KMS-11 (cell line): Measurements from ENCODE around the gene KLHL42.

Experiments used
- H2AFZ ChIP-seq: fragments of 200-600 bp; sonication (generic); 2 replicates; pipeline ENCODE4 v1.6.1; 2016; ENCODE audit warnings: antibody characterized with exemption, mixed run types, low read depth
- H3K27ac ChIP-seq: fragments of 200-600 bp; sonication (generic); 2 replicates; pipeline ENCODE4 v1.6.1; 2016; ENCODE audit warnings: mild to moderate bottlenecking, mixed run types
- H3K27me3 ChIP-seq: fragments of 200-600 bp; sonication (generic); 2 replicates; pipeline ENCODE4 v1.6.1; 2017; ENCODE audit warnings: mild to moderate bottlenecking, low read depth, mixed run types, moderate library complexity; ENCODE audit not compliant: insufficient read depth
- H3K36me3 ChIP-seq: fragments of 200-600 bp; sonication (generic); 2 replicates; pipeline ENCODE4 v1.6.1; 2017; ENCODE audit warnings: mild to moderate bottlenecking, mixed run types; ENCODE audit not compliant: insufficient read depth
- H3K4me1 ChIP-seq: fragments of 200-600 bp; sonication (generic); 2 replicates; pipeline ENCODE4 v1.6.1; 2016; ENCODE audit warnings: mild to moderate bottlenecking, low read depth, mixed run types; ENCODE audit not compliant: poor library complexity, severe bottlenecking
- H3K4me2 ChIP-seq: fragments of 200-600 bp; sonication (generic); 2 replicates; pipeline ENCODE4 v1.7.0; 2016; ENCODE audit warnings: mild to moderate bottlenecking, mixed run types
- H3K4me3 ChIP-seq: fragments of 200-600 bp; sonication (generic); IDR thresholded peaks from 2 replicates; pipeline ENCODE4 v1.6.1; 2017; ENCODE audit warnings: low read depth, low read length, mixed read lengths; ENCODE audit not compliant: insufficient read depth
- H3K79me2 ChIP-seq: fragments of 200-600 bp; sonication (generic); 2 replicates; pipeline ENCODE4 v1.6.1; 2016; ENCODE audit warnings: low read depth, mixed run types; ENCODE audit not compliant: insufficient read depth
- H3K9ac ChIP-seq: fragments of 200-600 bp; sonication (generic); 2 replicates; pipeline ENCODE4 v1.6.1; 2016; ENCODE audit warnings: mild to moderate bottlenecking, mixed run types
- H4K20me1 ChIP-seq: fragments of 200-600 bp; sonication (generic); 2 replicates; pipeline ENCODE4 v1.6.1; 2016; ENCODE audit warnings: mild to moderate bottlenecking, mixed run types; ENCODE audit not compliant: insufficient read depth
- CTCF ChIP-seq: fragments of 200-600 bp; sonication (generic); conservative IDR thresholded peaks from 2 replicates; pipeline ENCODE4 v1.6.1; 2017; ENCODE audit warnings: low read depth, mild to moderate bottlenecking, antibody characterized with exemption, low read length, moderate library complexity, mixed read lengths

The KLHL42 gene

GRCh38 chr12:27814411-27814810, 34.4 kb downstream of the KLHL42 start:
- no peak overlapping the region for H3K27ac ChIP-seq
- no peak overlapping the region for H2AFZ ChIP-seq
- peaks cover 5% of the 10 kb centered on the region for H3K4me1 ChIP-seq
- H4K20me1 ChIP-seq: no peaks in the 10 kb centered on the region
- H3K79me2 ChIP-seq: no peaks in the 10 kb centered on the region
- no peaks in the 10 kb centered on the region for H3K36me3 ChIP-seq
- H3K4me3 ChIP-seq: no peak overlapping the region
- no peak overlapping the region for H3K9ac ChIP-seq
- TF ChIP-seq CTCF: no peak
- H3K27me3 ChIP-seq: no peaks in the 10 kb centered on the region
- H3K4me2 ChIP-seq: no peak overlapping the region

- Histone ChIP-seq H3K36me3 (no peaks in the 10 kb centered on the region), H4K20me1 (no peaks in the 10 kb centered on the region), H3K4me3 (no peak overlapping the region), H3K4me2 (no peak overlapping the region), H3K9ac (no peak overlapping the region), H2AFZ (no peak overlapping the region), H3K79me2 (no peaks in the 10 kb centered on the region), H3K27me3 (no peaks in the 10 kb centered on the region), H3K27ac (no peak overlapping the region), H3K4me1 (peaks cover 5% of the 10 kb centered on the region)
- no peak for TF ChIP-seq CTCF
These were observed 35.0 kb downstream of the KLHL42 start for GRCh38 chr12:27814851-27815591.

- H3K4me3 ChIP-seq: no peak overlapping the region
These were observed 37.7 kb downstream of the KLHL42 start for GRCh38 chr12:27817766-27818165.

GRCh38 chr12:27818401-27818918, 38.4 kb downstream of the KLHL42 start:
- Histone ChIP-seq H3K27me3 (no peaks in the 10 kb centered on the region), H3K4me2 (no peak overlapping the region), H3K27ac (no peak overlapping the region), H3K4me1 (peaks cover 16% of the 10 kb centered on the region), H3K4me3 (no peak overlapping the region), H2AFZ (no peak overlapping the region), H3K9ac (no peak overlapping the region), H4K20me1 (no peaks in the 10 kb centered on the region), H3K36me3 (no peaks in the 10 kb centered on the region), H3K79me2 (no peaks in the 10 kb centered on the region)
- no peak for TF ChIP-seq CTCF

More at GRCh38 chr12:27817766-27818165, 37.7 kb downstream of the KLHL42 start:
- no peak overlapping the region for H3K9ac ChIP-seq
- H3K79me2 ChIP-seq: no peaks in the 10 kb centered on the region
- H3K4me2 ChIP-seq: no peak overlapping the region
- no peaks in the 10 kb centered on the region for H4K20me1 ChIP-seq
- no peak overlapping the region for H2AFZ ChIP-seq
- no peak for TF ChIP-seq CTCF
- no peak overlapping the region for H3K27ac ChIP-seq
- H3K4me1 ChIP-seq: peaks cover 16% of the 10 kb centered on the region
- no peaks in the 10 kb centered on the region for H3K27me3 ChIP-seq
- H3K36me3 ChIP-seq: no peaks in the 10 kb centered on the region
